GM15510 (cell line): ENCODE data around the gene SMARCA4.
A peak's percentile ranks its signal among the peaks of the same experiment; 100 is the strongest.

ENCODE experiments used
- POLR2A ChIP-seq: IDR thresholded peaks from 3 replicates; pipeline ENCODE4 v1.6.1; 2011; ENCODE audit warnings: borderline replicate concordance; ENCODE audit not compliant: insufficient read length; ENCODE audit errors: extremely low read depth

Gene SMARCA4

DNA sequence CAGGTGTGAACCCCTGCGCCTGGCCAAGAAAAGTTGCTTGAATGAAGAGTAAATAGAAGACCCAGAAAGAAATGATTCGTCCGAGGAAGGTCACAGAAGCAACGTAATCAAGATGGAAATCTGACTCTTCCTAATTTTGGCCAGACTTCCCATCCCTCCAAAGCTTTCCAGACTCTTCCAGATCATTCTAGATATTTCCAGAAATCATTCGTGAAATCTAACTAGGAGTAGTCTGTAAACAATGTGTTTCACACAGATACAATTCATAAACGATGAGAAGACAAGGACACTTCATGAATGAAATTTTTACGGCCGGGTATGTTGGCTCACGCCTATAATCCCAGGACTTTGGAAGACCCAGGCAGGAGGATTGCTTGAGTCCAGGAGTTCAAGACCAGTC is 119.2 kb downstream of the SMARCA4 start:
- no peak for TF ChIP-seq POLR2A

DNA sequence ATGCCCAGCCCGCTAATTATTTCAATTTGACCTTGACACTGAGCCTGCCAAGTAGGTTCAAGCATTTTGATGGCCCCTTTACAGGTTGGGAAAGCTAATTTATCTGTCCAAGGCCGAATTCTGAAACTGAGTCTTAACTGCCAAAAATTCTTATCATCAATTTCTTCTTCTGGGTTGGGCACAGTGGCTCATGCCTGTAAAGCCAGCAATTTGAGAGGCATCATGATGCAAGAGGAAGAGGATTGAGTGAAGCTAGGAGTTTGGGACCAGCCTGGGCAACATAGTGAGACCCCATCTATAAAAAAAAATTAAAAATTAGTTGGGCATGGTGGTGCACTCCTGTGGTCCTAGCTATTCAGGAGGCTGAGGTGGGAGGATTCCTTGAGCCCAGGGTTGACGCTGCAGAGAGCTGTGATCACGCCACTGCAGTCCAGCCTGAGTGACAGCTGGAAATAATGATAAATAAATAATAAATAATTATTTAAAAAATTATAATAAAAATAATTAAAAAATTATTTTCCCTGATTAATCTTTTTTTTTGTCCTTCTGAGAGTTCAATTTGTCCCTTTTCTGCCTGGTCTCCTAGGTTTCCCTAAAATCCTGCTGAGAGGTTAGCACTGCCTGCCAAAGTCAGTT is 127.2 kb downstream of the SMARCA4 start:
- no peak for TF ChIP-seq POLR2A

DNA sequence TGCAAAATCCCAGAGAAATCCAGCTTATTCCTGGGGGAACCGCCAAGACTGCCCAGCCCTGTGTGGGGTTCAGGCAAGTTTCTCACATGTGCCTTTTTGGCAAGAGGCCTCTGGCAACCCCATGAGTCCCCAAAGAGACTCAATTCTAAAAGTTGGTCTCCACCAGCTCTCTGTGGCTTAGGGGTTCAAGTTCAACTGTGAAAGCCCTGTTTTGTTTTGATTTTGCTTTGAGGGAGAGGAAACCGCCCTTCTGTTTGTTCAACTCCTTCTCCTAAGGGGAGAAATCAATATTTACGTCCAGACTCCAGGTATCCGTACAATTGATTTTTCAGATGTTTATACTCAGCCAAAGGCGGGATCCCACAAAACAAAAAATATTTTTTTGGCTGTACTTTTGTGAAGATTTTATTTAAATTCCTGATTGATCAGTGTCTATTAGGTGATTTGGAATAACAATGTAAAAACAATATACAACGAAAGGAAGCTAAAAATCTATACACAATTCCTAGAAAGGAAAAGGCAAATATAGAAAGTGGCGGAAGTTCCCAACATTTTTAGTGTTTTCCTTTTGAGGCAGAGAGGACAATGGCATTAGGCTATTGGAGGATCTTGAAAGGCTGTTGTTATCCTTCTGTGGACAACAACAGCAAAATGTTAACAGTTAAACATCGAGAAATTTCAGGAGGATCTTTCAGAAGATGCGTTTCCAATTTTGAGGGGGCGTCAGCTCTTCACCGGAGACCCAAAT is 127.8 kb downstream of the SMARCA4 start:
- TF ChIP-seq POLR2A = no peak

DNA sequence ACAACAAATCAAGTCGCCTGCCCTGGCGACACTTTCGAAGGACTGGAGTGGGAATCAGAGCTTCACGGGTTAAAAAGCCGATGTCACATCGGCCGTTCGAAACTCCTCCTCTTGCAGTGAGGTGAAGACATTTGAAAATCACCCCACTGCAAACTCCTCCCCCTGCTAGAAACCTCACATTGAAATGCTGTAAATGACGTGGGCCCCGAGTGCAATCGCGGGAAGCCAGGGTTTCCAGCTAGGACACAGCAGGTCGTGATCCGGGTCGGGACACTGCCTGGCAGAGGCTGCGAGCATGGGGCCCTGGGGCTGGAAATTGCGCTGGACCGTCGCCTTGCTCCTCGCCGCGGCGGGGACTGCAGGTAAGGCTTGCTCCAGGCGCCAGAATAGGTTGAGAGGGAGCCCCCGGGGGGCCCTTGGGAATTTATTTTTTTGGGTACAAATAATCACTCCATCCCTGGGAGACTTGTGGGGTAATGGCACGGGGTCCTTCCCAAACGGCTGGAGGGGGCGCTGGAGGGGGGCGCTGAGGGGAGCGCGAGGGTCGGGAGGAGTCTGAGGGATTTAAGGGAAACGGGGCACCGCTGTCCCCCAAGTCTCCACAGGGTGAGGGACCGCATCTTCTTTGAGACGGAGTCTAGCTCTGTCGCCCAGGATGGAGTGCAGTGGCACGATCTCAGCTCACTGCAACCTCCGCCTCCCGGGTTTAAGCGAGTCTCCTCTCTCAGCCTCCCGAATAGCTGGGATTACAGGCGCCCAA is 128.6 kb downstream of the SMARCA4 start, which contains the start of gene LDLR:
TSS of gene LDLR (plus strand) at position 210 of the 760 bp plus-strand sequence. CDS start at position 296, 86 bp downstream.
- TF ChIP-seq POLR2A = peak; percentile 96

DNA sequence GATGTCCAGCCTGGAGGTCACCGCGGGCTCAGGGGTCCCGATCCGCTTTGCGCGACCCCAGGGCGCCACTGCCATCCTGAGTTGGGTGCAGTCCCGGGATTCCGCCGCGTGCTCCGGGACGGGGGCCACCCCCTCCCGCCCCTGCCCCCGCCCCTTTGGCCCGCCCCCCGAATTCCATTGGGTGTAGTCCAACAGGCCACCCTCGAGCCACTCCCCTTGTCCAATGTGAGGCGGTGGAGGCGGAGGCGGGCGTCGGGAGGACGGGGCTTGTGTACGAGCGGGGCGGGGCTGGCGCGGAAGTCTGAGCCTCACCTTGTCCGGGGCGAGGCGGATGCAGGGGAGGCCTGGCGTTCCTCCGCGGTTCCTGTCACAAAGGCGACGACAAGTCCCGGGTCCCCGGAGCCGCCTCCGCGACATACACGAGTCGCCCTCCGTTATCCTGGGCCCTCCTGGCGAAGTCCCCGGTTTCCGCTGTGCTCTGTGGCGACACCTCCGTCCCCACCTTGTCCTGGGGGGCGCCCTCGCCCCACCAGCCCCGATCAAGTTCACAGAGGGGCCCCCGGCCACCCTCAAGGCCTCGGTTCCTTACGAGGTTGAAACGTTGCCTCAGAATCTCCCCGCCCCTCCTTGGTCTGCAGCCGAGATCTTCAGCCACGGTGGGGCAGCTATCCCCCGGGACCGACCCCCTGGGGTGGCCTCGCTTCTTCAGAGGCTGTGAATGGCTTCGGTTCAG is 129.6 kb downstream of the SMARCA4 start:
- peak; percentile 86 for TF ChIP-seq POLR2A

DNA sequence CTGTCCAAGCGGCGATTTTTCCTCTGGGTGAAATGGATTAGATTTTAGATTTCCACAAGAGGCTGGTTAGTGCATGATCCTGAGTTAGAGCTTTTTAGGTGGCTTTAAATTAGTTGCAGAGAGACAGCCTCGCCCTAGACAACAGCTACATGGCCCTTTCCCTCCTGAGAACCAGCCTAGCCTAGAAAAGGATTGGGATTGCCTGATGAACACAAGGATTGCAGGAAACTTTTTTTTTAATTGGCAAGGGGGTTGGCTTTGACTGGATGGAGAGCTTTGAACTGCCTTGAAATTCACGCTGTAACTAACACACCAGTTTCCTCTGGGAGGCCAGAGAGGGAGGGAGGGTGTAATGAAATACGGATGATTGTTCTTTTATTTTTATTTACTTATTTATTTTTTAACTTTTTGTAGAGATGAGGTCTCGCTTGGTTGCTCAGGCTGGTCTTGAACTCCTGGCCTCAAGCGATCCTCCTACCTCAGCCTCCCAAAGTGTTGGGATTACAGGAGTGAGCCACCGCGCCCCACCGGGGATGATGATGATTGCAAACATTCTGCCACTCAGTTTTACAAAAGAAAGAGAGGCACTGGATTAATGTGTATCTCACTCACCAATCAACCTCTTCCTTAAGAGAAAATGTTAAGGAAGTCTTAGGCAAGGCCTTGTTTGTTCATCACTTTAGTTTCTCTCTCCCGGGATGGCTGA is 130.3 kb downstream of the SMARCA4 start:
- TF ChIP-seq POLR2A = no peak

DNA sequence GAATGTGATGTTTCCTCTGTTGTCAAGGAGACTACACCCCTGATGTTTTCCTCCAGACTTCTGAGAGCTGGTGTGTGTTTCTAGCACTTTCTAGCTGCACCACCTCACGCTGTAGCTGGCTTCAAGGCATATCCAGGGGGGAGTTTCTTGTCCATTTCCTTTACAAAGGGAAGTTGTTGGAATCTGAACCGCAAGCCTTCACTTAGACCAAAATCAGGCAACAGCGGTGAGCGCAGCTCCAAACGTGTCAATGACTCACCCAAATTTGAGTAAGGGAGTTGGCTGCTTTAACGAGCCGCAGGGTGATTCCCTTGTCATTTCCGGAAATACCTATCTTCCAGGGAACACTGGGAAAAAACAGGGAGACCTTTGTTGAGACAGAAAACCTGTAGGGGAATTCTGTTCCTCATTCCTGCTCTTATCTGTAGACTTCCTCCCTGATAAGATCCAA is 130.9 kb downstream of the SMARCA4 start:
- TF ChIP-seq POLR2A = no peak

DNA sequence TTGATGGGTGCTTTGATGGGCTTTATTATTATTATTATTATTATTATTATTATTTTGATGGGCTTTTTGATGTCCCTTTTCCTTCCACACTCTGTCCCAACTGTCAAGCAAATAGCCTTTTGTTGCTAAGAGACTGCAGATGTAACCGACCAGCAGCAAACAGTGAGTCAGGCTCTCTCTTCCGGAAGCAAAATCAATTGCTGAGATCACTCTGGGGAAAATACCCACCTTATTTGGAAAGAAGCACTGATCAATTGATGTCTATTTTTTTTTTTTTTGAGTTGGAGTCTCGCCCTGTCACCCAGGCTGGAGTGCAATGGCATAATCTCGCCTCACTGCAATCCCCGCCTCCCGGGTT is 131.3 kb downstream of the SMARCA4 start:
- no peak for TF ChIP-seq POLR2A

DNA sequence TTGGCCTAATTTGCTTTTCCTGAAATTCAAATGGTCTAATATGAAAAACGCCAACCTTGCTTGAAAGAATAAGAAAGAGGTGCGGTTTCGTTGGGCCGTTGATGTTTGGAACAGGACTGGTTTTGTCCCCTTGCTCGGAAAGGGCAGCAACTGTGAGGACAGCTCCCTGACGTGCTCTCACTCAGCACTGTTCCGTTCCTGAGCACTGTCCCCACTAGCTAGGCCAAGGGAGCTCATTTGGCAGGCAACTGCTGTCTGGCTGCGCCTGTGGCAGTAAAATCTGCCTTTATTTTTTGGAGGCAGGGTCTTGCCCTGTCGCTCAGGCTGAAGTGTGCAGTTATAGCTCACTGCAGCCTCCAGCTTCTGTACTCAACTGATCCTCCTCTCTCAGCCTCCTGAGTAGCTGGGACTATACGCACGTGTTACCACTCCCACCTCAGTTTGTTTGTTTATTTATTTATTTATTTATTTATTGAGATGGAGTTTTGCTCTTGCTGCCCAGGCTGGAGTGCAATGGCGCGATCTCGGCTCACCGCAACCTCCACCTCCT is 132.9 kb downstream of the SMARCA4 start:
- no peak for TF ChIP-seq POLR2A

DNA sequence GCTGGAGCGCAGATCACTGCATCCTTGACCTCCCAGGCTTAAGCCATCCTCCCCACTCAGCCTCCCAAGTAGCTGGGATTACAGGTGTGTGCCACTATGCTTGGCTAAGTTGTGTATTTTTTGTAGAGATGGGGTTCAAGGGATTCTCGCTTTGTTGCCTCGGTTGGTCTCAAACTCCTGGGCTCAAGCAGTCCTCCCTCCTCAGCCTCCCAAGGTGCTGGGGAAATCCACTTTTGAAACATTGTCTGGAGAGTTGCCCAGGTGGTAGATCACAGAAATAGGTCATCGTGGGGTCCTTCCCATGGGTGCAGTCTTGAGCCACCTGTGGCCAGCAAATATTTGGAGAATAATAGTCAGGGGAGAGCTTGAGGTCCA is 133.7 kb downstream of the SMARCA4 start:
- TF ChIP-seq POLR2A = no peak

DNA sequence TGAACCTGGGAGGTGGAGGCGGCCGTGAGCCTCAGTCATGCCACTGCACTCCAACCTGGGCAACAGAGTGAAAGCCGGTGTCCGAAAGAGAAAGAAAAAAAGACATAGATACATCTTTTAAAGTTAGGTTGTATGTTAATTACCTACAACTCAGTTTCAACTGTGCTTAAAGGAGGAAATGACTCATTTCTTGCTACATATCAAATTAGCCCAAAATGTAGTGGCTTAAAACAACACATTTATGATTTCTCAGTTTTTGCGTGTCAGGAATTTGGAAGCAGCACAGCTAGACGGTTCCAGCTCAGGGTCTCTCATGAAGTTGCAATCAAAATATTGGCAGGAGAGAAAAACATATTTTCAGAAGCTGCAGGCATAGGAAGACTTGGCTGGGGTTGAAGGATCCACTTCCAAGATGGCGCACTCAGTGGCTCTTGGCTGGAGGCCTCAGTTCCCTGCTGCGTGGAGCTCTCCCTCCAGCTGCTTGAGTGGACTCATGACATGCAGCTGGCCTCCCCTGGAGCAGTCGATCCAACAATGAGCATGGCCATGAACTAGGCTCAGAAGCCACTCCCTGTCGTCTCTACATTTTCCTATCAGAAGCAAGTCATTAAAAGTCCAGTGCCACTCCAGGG is 135.5 kb downstream of the SMARCA4 start:
- no peak for TF ChIP-seq POLR2A

DNA sequence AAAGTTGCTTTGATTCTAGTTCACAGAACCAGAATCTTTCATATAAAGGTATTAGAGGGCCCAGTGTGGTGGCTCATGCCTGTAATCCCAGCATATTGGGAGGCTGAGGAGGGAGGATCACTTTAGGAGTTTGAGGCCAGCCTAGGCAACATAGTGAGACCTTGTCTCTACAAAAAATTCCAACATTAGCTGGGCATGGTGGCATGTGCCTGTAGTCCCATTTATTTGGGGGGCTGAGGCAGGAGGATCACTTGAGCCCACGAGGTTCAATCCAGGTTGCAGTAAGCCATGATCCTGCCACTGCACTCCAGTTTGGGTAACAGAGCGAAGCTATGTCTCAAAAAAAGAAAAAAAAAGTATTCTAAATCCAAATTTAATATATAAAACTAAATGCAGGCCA is 137.5 kb downstream of the SMARCA4 start:
- no peak for TF ChIP-seq POLR2A

DNA sequence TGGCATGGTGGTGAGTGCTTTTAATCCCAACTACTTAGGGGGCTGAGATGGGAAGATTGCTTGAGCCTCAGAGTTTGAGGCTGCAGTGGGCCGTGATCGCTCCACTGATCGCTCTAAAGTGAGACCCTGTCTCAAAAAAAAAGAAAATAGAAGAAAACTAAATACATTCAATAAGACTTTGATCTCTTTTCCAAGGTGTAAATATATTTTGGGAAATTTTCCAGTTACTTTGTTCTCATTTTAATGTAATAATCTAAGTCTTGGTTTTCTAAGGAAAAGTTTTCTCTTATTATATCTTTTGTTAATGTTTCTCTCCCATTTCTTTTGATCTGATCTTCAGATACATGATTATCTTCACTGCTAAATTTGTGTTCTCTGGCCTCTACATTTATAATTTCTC is 138.0 kb downstream of the SMARCA4 start:
- TF ChIP-seq POLR2A = no peak

DNA sequence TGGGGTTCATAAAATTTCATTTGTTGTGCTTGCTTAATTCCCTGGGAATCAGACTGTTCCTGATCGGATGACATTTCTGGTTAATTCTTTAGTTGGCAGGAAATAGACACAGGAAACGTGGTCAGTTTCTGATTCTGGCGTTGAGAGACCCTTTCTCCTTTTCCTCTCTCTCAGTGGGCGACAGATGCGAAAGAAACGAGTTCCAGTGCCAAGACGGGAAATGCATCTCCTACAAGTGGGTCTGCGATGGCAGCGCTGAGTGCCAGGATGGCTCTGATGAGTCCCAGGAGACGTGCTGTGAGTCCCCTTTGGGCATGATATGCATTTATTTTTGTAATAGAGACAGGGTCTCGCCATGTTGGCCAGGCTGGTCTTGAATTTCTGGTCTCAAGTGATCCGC is 139.2 kb downstream of the SMARCA4 start:
- no peak for TF ChIP-seq POLR2A

DNA sequence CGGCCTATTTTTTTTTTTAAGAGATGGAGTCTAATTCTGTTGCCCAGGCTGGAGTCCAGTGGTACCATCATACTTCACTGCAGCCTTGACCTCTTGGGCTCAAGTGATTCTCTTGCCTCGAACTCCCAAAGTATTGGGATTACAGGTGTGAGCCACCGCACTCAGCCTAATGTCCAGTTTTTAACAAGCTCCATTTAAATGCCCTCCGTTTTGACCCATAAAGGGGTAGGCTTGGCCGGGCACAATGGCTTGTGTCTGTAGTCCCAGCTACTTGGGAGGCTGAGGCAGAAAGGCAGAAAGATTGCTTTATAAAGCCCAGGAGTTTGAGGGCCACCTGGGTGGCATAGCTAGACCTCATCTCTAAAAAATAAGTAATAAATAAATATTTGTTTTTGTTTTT is 140.2 kb downstream of the SMARCA4 start:
- TF ChIP-seq POLR2A = no peak

DNA sequence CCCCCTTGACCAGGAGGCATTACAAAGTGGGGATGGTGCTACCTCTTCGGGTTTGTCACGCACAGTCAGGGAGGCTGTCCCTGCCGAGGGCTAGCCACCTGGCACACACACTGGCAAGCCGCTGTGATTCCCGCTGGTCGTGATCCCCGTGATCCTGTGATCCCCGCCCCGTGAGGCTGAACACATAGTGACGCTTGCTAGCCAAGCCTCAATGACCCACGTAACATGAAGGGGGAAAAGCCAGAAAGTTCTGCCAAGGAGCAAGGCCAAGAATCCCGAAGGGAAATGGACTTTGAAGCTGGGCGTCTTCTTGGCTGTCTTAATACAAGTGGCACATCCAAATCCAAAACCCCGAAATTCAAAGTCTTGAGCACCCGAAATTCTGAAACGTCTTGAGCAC is 142.1 kb downstream of the SMARCA4 start:
- no peak for TF ChIP-seq POLR2A
